Measurements from ENCODE around the gene RNF111. TPM values are rescaled to one million over a fixed set of nuclear protein-coding genes. Genes with fewer than 3 reads are reported as not detected.
A peak's percentile ranks its signal among the peaks of the same experiment; 100 is the strongest.
"Not testable (repeated sequence)": the region's sequence is repeated elsewhere in the genome, so short reads cannot be mapped to it uniquely, and the experiment has no call there.

RNF111 gene
- total RNA-seq, 2 donors from 2014 or later = 41.3 to 41.8 TPM

DNA sequence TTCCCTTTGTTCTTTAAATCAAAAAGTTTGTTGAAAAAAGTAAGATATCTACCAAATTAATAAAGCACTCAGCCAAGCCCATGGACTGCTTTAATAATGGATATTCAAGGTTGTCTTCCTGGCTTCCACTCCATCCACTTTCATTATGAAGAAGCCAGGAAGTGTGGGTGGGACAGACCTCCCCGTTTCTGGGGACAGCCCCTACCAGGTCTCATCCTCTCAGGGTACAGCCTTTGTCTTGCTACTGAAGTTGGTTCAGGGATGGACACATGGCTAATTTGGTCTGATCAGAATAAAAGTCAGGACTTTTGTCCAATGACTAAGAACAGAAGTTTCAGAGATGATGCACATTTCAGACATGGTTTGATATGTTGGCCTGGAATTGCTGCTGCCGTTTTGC lies 150.1 kb downstream of the RNF111 start:
- H3K9me3 ChIP-seq (ENCODE audit: control insufficient read depth, low read length, poor library complexity, severe bottlenecking) = no peaks in the 10 kb centered on the region
- no peak overlapping the region for H3K4me3 Mint-ChIP-seq
- ATAC-seq = no peak
- no peak overlapping the region for H3K27ac Mint-ChIP-seq
- DNase-seq = no peak
- no peaks in the 10 kb centered on the region for H3K27me3 Mint-ChIP-seq
- H3K36me3 Mint-ChIP-seq (ENCODE audit: low read depth) = peaks cover 3% of the 10 kb centered on the region
- peaks cover 11% of the 10 kb centered on the region for H3K4me1 Mint-ChIP-seq

DNA sequence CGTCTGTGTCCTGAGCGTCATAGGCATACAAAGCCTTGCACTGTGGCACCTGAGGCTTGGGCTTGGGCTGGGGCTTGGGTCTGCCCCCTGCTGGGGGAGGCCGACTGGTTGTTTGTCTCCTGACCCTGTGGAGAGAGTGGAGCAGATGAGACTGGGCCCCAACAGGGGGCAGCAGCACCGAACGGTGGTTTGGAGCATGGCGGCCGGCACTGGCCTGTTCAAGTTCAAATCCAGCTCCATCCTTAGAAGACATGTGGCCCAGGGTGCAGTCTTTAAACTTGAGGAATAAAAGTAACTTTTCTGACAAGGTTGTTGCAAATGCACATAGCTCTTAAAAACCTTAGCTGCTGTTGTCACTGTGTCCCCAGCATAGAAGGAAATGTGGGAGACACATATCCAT lies 150.8 kb downstream of the RNF111 start:
- peaks cover 3% of the 10 kb centered on the region for H3K36me3 Mint-ChIP-seq (ENCODE audit: low read depth)
- no peaks in the 10 kb centered on the region for H3K9me3 ChIP-seq (ENCODE audit: control insufficient read depth, low read length, poor library complexity, severe bottlenecking)
- H3K4me1 Mint-ChIP-seq = peaks cover 11% of the 10 kb centered on the region
- no peak overlapping the region for H3K4me3 Mint-ChIP-seq
- ATAC-seq = peak; percentile 93
- no peaks in the 10 kb centered on the region for H3K27me3 Mint-ChIP-seq
- DNase-seq = peak; percentile 20 to 41 (median 31)
- no peak overlapping the region for H3K27ac Mint-ChIP-seq

DNA sequence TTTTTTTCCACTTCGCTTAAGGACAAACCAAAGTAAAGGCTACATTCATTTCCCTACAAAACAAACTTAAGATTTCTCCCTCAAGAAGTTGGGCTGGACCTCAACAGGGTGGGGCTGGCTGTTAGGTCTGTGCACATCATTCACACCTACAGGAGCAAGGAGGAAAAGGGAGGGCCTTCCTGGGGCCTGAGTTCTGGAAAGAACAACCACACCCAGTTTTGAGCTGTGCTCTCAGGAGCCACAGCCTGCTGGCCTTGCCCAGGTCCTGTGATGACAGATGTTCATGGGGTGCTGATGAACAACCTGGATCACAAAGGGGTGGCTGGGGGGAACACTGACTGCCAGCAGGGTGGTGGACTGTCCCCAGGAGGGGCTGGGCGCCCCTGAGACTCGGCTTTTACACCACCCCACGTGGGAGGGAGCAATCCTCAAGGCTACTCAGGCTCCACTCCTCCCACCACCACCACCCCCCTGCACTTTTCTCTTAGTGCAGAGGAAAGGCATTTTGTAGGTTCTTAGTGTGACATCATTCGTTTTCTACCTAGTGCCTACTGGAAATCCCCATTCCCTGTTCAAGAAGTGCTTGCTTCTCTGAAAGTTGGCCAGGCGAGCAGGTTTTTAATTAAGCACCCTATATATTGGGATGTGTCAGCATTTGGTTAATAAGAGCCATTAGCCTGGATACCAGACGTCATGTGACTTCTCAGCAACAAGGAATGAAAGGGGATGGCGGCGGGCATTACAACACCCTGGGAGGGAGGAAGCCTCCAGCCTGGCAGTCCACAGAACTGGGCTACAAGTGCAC lies 153.2 kb downstream of the RNF111 start:
- H3K27me3 Mint-ChIP-seq = no peaks in the 10 kb centered on the region
- no peak overlapping the region for H3K27ac Mint-ChIP-seq
- no peak overlapping the region for H3K4me3 Mint-ChIP-seq
- no peaks in the 10 kb centered on the region for H3K9me3 ChIP-seq (ENCODE audit: control insufficient read depth, low read length, poor library complexity, severe bottlenecking)
- DNase-seq (no peak), ATAC-seq (no peak)
- peaks cover 11% of the 10 kb centered on the region for H3K4me1 Mint-ChIP-seq
- peaks cover 3% of the 10 kb centered on the region for H3K36me3 Mint-ChIP-seq (ENCODE audit: low read depth)

DNA sequence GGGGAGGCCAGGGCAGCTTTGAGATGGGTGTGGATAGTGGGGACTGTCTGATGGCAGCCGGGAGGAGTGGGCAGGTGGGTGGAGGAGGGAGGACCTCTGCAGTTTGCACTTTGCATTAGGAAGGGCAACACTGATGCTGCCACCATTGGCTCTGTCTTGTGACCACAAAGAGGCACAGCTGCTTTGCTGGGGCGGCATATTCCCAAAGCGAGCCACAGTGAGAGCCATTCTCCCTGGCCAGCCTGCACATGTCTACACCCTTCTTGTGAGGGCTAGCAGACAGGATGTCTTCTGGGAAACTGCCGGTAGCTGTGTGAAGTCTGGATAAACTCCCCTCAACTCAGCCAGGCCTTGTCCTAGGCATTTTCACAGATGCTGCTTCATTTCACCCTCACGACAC lies 155.8 kb downstream of the RNF111 start:
- H3K36me3 Mint-ChIP-seq (ENCODE audit: low read depth) = peaks cover 3% of the 10 kb centered on the region
- DNase-seq = no peak
- H3K9me3 ChIP-seq (ENCODE audit: control insufficient read depth, low read length, poor library complexity, severe bottlenecking) = no peaks in the 10 kb centered on the region
- no peaks in the 10 kb centered on the region for H3K27me3 Mint-ChIP-seq
- H3K27ac Mint-ChIP-seq = no peak overlapping the region
- H3K4me3 Mint-ChIP-seq = no peak overlapping the region
- no peak for ATAC-seq
- H3K4me1 Mint-ChIP-seq = peaks cover 5% of the 10 kb centered on the region

DNA sequence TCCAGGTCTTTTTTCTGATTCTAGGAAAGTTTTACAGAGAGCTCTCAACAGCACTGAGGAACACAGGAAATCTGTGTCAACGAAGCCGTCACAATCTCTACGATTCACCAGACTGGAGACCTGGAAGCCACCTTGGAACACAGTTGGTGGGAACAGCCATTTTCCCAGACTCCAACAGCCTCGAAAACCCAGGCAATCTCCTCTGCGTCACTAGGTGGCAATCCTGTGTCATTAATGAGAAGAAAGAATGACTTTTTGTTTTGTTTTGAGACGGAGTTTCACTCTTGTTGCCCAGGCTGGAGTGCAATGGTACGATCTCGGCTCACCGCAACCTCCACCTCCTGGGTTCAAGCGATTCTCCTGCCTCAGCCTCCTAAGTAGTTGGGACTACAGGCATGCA lies 157.1 kb downstream of the RNF111 start:
- H3K36me3 Mint-ChIP-seq (ENCODE audit: low read depth); H3K27ac Mint-ChIP-seq; H3K4me1 Mint-ChIP-seq; H3K9me3 ChIP-seq (ENCODE audit: control insufficient read depth, low read length, poor library complexity, severe bottlenecking); H3K4me3 Mint-ChIP-seq; ATAC-seq; DNase-seq; H3K27me3 Mint-ChIP-seq: not testable (repeated sequence)

Other genes with a start within 250 kb of the RNF111 start
- gene ADAM10, start 238.0 kb upstream of the RNF111 start, total RNA-seq = 100 to 1,000 TPM; 137 to 142 TPM
- 10 to 100 TPM; 13.3 to 17.9 TPM for gene MINDY2, start 216.4 kb upstream of the RNF111 start, total RNA-seq
- gene SLTM, start 54.0 kb upstream of the RNF111 start, total RNA-seq = 100 to 1,000 TPM; 174 to 209 TPM
- gene CCNB2, start 117.5 kb downstream of the RNF111 start, total RNA-seq = under 1 TPM in 1 of 2 donors, not detected in 1; 0.73 TPM
- not detected for gene LDHAL6B, start 219.2 kb downstream of the RNF111 start, total RNA-seq

All from T-helper 17 cell (primary cell).